HepG2 (cell line): ENCODE data around the gene STPG2.

Source experiments
- BHLHE40 ChIP-seq: IDR thresholded peaks from 2 replicates; pipeline ENCODE4 v1.6.1; 2011; ENCODE audit warnings: low read length, improper control_type of control experiment
- MTERF4 ChIP-seq: sonication (generic); formaldehyde crosslinking; IDR thresholded peaks from 2 replicates; pipeline ENCODE4 v1.8.0; 2023; ENCODE audit warnings: mild to moderate bottlenecking, missing genetic modification reagents
- POLR2A ChIP-seq, 2 experiments: IDR thresholded peaks; 2 replicates each; pipeline ENCODE4 v1.6.1; 2011; ENCODE audit warnings: low read depth in 2 of 2, low read length in 2 of 2, mild to moderate bottlenecking in 1 of 2, moderate library complexity in 1 of 2; ENCODE audit not compliant: insufficient read depth in 1 of 2
- PRDM10 ChIP-seq: sonication (generic); formaldehyde crosslinking; IDR thresholded peaks from 2 replicates; pipeline ENCODE4 v1.4.0; 2020; ENCODE audit warnings: low read depth, missing genetic modification reagents
- TEF ChIP-seq: sonication (generic); formaldehyde crosslinking; IDR thresholded peaks from 2 replicates; pipeline ENCODE4 v1.5.0; 2020; ENCODE audit warnings: missing genetic modification reagents

GRCh38 chr4:97924341-97924958, 218.8 kb downstream of the STPG2 start:
- TF ChIP-seq POLR2A (IDR thresholded peaks at IDR 0.05; ENCODE audit: insufficient read depth in 1 of 2, low read depth in 2 of 2, low read length in 2 of 2), result no peak
- no peak for TF ChIP-seq BHLHE40
- TF ChIP-seq TEF (CRISPR knock-in tag), result no peak
- TF ChIP-seq MTERF4 (CRISPR knock-in tag), result no peak
- TF ChIP-seq PRDM10, result no peak
